Fibroblast of lung (primary cell): ENCODE data around the gene POLA1.

Experiments used
- CTCF ChIP-seq, 2 donors: IDR thresholded peaks in 1 of 2; conservative IDR thresholded peaks in 1 of 2; 1 replicate in 1 of 2; 2 replicates in 1 of 2; pipeline ENCODE4 v1.5.1; 2011 to 2012; ENCODE audit warnings: low read length in 2 of 2, control low read depth in 1 of 2, inconsistent platforms in 1 of 2, low read depth in 1 of 2, mild to moderate bottlenecking in 1 of 2
- EZH2 ChIP-seq: IDR thresholded peaks from 2 replicates; pipeline ENCODE4 v1.5.1; 2012; ENCODE audit warnings: low read length, control low read depth, mild to moderate bottlenecking; ENCODE audit errors: missing control alignments

GRCh38 chrX:25011589-25012432, 318.1 kb downstream of the POLA1 start:
- TF ChIP-seq CTCF (conservative IDR thresholded peaks at IDR 0.05 in 1 of 2, IDR thresholded peaks at IDR 0.05 in 1 of 2; ENCODE audit: low read depth in 1 of 2, low read length in 2 of 2) (no peak), EZH2 (peak; percentile 29)
